HG03196 (cell line): ENCODE data around the gene ARHGAP8.

Experiments used
- ATAC-seq: cut with Tn5 transposase; IDR thresholded peaks from one replicate; pipeline ENCODE4 v1.9.1; 2021; ENCODE audit not compliant: unreplicated experiment

The ARHGAP8 gene

GRCh38 chr22:44764974-44765373 lies 12.6 kb downstream of the ARHGAP8 start:
- no peak for ATAC-seq

- ATAC-seq = no peak
Measured at GRCh38 chr22:44765571-44766285, 13.4 kb downstream of the ARHGAP8 start.

DNA sequence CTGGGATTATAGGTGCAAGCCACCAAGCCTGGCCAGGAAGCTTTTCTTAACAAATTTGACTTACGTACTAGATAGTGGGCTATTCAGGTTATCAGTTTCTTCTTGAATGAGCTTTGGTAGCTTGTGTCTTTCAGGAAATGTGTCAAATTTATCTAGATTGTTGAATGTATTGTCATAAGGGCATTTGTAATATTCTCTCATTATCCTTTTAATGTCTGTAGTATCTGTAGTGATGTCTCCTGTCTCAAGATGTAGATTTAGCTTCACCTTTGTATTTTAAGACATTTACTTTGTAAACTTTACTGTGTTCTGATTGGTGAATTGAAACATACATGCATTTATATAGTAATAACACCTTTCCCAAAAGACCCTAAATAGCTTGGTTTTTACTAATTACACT lies 20.7 kb downstream of the ARHGAP8 start:
- no peak for ATAC-seq

DNA sequence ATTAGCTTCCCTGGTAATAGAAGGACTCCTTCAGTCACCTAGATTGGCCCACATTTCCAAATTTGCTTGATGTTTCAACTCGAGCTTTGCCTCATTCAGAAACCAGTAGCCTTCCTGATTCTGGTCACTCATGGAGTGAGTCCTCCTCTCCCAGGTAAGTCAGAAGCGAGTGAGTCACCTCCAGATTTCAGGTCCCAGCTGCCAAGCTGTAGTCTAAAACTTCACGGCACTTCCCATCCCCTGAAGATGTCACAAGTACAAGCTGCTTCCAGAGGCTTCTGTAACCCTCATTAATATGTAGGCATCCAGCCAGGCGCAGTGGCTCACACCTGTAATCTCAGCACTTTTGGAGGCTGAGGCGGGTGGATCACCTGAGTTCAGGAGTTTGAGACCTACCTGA lies 23.5 kb downstream of the ARHGAP8 start:
- ATAC-seq = no peak

GRCh38 chr22:44776605-44777363 lies 24.4 kb downstream of the ARHGAP8 start:
- no peak for ATAC-seq

GRCh38 chr22:44777364-44777755 lies 25.0 kb downstream of the ARHGAP8 start:
- ATAC-seq = no peak

- ATAC-seq = no peak
Measured at GRCh38 chr22:44780876-44781449, 28.6 kb downstream of the ARHGAP8 start.

- no peak for ATAC-seq
Measured at GRCh38 chr22:44782363-44782963, 30.1 kb downstream of the ARHGAP8 start.

GRCh38 chr22:44783091-44783490 lies 30.7 kb downstream of the ARHGAP8 start:
- ATAC-seq = no peak

DNA sequence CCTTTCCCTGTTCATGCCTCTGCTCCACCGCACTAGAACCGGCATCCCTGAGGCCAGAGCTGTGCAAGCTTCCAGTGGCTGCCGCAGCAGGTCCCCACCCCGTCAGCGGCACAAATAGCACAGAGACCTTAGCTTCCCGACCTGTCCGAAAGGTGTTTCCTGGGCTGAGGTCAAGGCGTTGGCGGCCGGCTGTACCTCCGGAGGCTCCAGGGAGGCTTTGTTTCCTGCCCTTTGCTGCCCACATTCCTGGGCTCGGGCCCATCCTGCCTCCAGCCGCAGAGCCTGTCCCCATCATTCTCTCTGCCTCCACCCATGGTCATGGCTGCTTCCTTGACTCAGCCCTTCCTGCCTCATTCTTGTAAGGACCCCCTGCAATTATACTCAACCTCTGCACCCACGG lies 31.2 kb downstream of the ARHGAP8 start:
- ATAC-seq = no peak

GRCh38 chr22:44786136-44786535 lies 33.8 kb downstream of the ARHGAP8 start:
- ATAC-seq = no peak

- no peak for ATAC-seq
Measured at GRCh38 chr22:44786610-44787009, 34.2 kb downstream of the ARHGAP8 start.

GRCh38 chr22:44787832-44788231 lies 35.5 kb downstream of the ARHGAP8 start:
- no peak for ATAC-seq

DNA sequence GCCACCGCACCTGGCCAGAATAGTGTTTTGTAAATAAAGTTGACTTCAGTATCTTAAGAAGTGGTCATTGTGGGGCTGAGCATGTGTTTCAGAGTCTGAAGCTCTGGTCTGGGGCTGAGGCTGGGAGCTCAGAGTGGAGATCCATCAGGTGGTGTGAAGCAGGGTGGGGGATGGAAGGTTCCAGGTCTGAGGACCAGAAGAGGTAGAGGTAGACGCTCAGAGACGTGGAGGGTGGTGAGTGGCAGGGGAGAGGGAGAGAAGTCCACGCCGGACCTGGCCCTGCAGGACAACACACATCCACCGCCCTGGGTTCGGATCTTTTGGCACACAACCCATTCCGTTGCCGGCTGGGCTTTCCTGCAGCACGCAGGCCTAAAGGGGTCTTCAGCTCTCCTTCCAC lies 40.7 kb downstream of the ARHGAP8 start:
- no peak for ATAC-seq

GRCh38 chr22:44793506-44794172 lies 41.3 kb downstream of the ARHGAP8 start:
- no peak for ATAC-seq

- ATAC-seq = no peak
Measured at GRCh38 chr22:44795701-44796630, 43.6 kb downstream of the ARHGAP8 start.

DNA sequence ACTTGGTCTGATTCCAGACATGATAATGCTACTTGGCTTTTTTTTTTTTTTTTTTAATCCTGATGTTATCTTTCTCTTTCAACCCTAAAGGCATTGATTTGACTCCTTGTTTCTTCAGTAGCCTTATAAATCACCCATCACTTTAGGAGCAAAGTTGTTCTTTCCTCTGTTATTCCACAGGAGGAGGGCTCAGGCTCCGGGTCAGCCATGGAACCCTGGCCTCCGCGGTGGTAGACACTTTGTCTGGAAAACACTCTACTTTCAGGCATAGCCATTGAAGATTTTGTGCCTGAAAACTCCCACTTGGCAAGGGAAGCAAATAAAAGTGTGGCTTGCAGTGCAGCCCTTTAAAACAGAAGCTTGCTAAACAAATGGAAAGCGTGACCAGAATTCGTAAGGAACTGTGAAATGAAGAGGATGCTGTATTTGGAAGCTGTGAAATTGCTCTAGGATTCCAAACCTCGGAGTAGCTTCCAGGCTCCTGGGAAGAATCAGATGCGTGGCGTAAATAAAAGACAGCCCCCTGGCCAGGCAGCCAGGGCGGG lies 44.9 kb downstream of the ARHGAP8 start:
- ATAC-seq = no peak

- no peak for ATAC-seq
Measured at GRCh38 chr22:44799077-44799945, 46.9 kb downstream of the ARHGAP8 start.
